PC-3 (cell line): ENCODE measurements around the gene BTD. TPM values are rescaled to one million over a fixed set of nuclear protein-coding genes. Genes with fewer than 3 reads are reported as not detected.

Experiments
- ATAC-seq: fragments of 200-7000 bp; cut with Tn5 transposase; 2 replicates; pipeline ENCODE4 v1.9.1; 2020; ENCODE audit warnings: mild to moderate bottlenecking, moderate library complexity
- BruUV-seq: library from RNA; stranded (reverse); fragments of 400-500 nt; replicated peaks from 2 replicates; lab custom pipeline; 2021; lab: Mats Ljungman, UMichigan
- CTCF ChIA-PET: fragments of 300-600 bp; sonication (Branson Sonifier 250); formaldehyde crosslinking; loops from one replicate; lab custom pipeline; 2022; ENCODE audit warnings: antibody characterized with exemption; lab: Charles Lee
- POLR2A ChIA-PET: fragments of 300-600 bp; sonication (Branson Sonifier 250); formaldehyde crosslinking; loops from one replicate; lab custom pipeline; 2022; ENCODE audit warnings: antibody characterized with exemption; ENCODE audit not compliant: unreplicated experiment; lab: Charles Lee
- DNase-seq: peaks from one replicate; pipeline ENCODE4 v3.0.0-alpha.2; 2015
- H2AFZ ChIP-seq: fragments of 300-600 bp; sonication (generic); 2 replicates; pipeline ENCODE4 v1.6.0; 2016; ENCODE audit warnings: antibody characterized with exemption, low read length
- H3F3A ChIP-seq: fragments of 300-600 bp; sonication (generic); one replicate; pipeline ENCODE4 v1.6.0; 2017; ENCODE audit warnings: antibody characterized with exemption, low read length, control low read depth, mild to moderate bottlenecking; ENCODE audit not compliant: unreplicated experiment
- H3K27ac ChIP-seq: fragments of 300-600 bp; sonication (generic); 2 replicates; pipeline ENCODE4 v1.5.1; 2016; ENCODE audit warnings: mild to moderate bottlenecking, low read length
- H3K27me3 ChIP-seq: fragments of 300-600 bp; sonication (generic); 2 replicates; pipeline ENCODE4 v1.6.1; 2016; ENCODE audit warnings: low read length, mixed read lengths
- H3K36me3 ChIP-seq: fragments of 300-600 bp; sonication (generic); 2 replicates; pipeline ENCODE4 v1.6.1; 2016; ENCODE audit warnings: low read depth, mixed run types, low read length, mixed read lengths
- H3K4me1 ChIP-seq: fragments of 300-600 bp; sonication (generic); 2 replicates; pipeline ENCODE4 v1.5.1; 2016; ENCODE audit warnings: low read length; ENCODE audit not compliant: insufficient read depth
- H3K4me2 ChIP-seq: fragments of 300-600 bp; sonication (generic); 2 replicates; pipeline ENCODE4 v1.6.0; 2016; ENCODE audit warnings: low read length
- H3K4me3 ChIP-seq: fragments of 300-600 bp; sonication (generic); 2 replicates; pipeline ENCODE4 v1.5.1; 2016; ENCODE audit warnings: mild to moderate bottlenecking, low read length, mixed read lengths
- H3K79me2 ChIP-seq: fragments of 300-600 bp; sonication (generic); 2 replicates; pipeline ENCODE4 v1.6.1; 2017; ENCODE audit warnings: low read length, mixed read lengths
- H3K9ac ChIP-seq: fragments of 300-600 bp; sonication (generic); 2 replicates; pipeline ENCODE4 v1.6.0; 2016; ENCODE audit warnings: mild to moderate bottlenecking, low read length
- H3K9me2 ChIP-seq: fragments of 300-600 bp; sonication (generic); replicated peaks from 2 replicates; pipeline ENCODE4 v1.6.1; 2016; ENCODE audit warnings: mixed run types, low read length, mixed read lengths
- H3K9me3 ChIP-seq: fragments of 300-600 bp; sonication (generic); 2 replicates; pipeline ENCODE4 v1.6.1; 2016; ENCODE audit warnings: low read length, mixed read lengths
- H4K20me1 ChIP-seq: fragments of 300-600 bp; sonication (generic); 2 replicates; pipeline ENCODE4 v1.6.1; 2016; ENCODE audit warnings: low read length, mixed read lengths
- CTCF ChIP-seq: fragments of 300-600 bp; sonication (generic); conservative IDR thresholded peaks from 2 replicates; pipeline ENCODE4 v1.5.1; 2017; ENCODE audit warnings: antibody characterized with exemption, low read depth, mild to moderate bottlenecking, low read length
- EZH2 ChIP-seq: fragments of 300-600 bp; sonication (generic); IDR thresholded peaks from one replicate; pipeline ENCODE4 v1.6.1; 2017; ENCODE audit warnings: antibody characterized with exemption, mild to moderate bottlenecking, low read length; ENCODE audit not compliant: unreplicated experiment
- EZH2phosphoT487 ChIP-seq: fragments of 300-600 bp; sonication (generic); IDR thresholded peaks from 2 replicates; pipeline ENCODE4 v1.6.1; 2018; ENCODE audit warnings: mild to moderate bottlenecking, antibody characterized with exemption, low read length, borderline replicate concordance
- intact Hi-C: fragments of 100-400 bp; cut with micrococcal nuclease; formaldehyde crosslinking; loops from 2 replicates; pipeline ENCODE4 v1.9.0; 2023
- total RNA-seq: library from RNA; depleted of rRNA; stranded (reverse); fragments of >200 nt; gene quantifications from 2 replicates; pipeline ENCODE4 v1.2.3, GENCODE V29; 2014

Gene BTD
- total RNA-seq, 1 experiment from 2014 or later, result 11.7 TPM

DNA sequence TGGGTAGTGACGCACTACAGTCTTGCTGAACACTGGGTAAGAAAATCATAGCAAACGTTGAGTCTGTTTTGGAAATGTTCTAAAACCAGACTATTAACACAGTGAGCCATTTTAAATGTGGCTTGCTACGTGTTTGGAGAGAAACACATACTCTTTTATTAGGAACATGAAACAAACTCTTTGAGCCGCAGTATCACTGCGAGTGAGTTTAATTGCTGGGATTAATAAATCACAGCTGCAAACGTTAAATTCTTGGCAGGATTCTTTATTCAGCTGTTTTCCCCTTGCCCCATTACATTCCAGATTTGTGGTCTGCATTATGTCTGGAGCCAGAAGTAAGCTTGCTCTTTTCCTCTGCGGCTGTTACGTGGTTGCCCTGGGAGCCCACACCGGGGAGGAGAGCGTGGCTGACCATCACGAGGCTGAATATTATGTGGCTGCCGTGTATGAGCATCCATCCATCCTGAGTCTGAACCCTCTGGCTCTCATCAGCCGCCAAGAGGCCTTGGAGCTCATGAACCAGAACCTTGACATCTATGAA lies 33.6 kb downstream of the BTD start:
- H3K27me3 ChIP-seq, result no peaks in the 10 kb centered on the region
- H3K4me1 ChIP-seq, result peaks cover 82% of the 10 kb centered on the region
- H2AFZ ChIP-seq, result peak overlapping the region; percentile 89; the same call in 1 of the 2 replicates
- H3K9me2 ChIP-seq, result no peaks in the 10 kb centered on the region
- DNase-seq, result no peak
- TF ChIP-seq CTCF (no peak), EZH2 (no peak), EZH2phosphoT487 (no peak)
- H3K9me3 ChIP-seq, result no peaks in the 10 kb centered on the region
- ATAC-seq, result no peak
- H3K4me3 ChIP-seq, result no peak overlapping the region
- CTCF ChIA-PET, result interaction anchor here (1.1 kb wide), 1 partner anchor 171 kb away, joined by 3 read pairs; no protein-coding TSS in a partner anchor
- H3K27ac ChIP-seq, result peak overlapping the region; percentile 97
- no peaks in the 10 kb centered on the region for H3K36me3 ChIP-seq
- POLR2A ChIA-PET, result interaction anchor here (0.6 kb wide), 2 partner anchors 11 to 23 kb away, joined by 3 to 8 read pairs; no protein-coding TSS in a partner anchor
- H4K20me1 ChIP-seq, result no peaks in the 10 kb centered on the region
- peak overlapping the region; percentile 83 for H3K4me2 ChIP-seq
- intact Hi-C loops, result loop anchor here (2.0 to 10.0 kb wide), 2 partner anchors 134 to 610 kb away; no protein-coding TSS in a partner anchor
- BruUV-seq, result no TSS peak
- peaks cover 19% of the 10 kb centered on the region for H3F3A ChIP-seq
- H3K79me2 ChIP-seq, result no peaks in the 10 kb centered on the region
- H3K9ac ChIP-seq, result peak overlapping the region; percentile 73; the same call in 1 of the 2 replicates

DNA sequence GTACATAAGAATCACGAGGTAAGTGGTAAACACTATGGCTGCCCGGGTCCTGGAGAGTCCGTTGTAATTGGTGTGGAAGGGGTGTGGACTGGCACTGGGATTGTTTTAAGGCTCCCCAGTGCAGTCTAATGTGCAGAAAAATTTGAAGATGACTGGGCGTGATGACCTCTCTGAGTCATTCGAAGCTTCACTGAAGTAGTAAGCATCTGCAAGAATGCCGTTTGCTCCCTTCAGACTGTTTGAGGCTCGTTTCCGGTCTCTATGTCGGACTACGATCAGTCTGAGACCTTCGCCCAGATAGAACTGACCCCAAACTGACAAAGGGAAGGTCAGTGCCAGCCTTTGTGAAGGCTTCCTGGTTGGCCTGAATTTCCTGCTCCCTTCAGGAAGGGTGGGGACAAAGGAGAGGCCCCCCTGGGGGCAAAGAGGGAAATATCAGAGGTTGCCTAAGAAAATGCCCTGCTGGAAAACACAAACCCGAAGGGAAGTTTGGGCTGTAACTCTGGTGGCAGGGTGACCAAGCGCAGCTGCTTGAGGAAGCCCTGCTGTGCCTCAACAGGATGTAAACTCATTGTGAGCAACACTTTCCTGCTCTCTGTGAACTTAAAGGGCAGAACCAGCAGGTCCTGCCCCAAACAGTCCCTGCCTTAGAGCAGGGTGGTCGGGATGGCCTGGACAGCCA lies 34.6 kb downstream of the BTD start:
- intact Hi-C loops, result loop anchor here (1.0 to 10.0 kb wide), 2 partner anchors 10 to 609 kb away; no protein-coding TSS in a partner anchor
- Histone ChIP-seq H2AFZ (peak overlapping the region; percentile 89), H3K27me3 (no peaks in the 10 kb centered on the region), H3K9ac (peak overlapping the region; percentile 73), H3K9me3 (no peaks in the 10 kb centered on the region), H3K9me2 (no peaks in the 10 kb centered on the region), H3F3A (peaks cover 14% of the 10 kb centered on the region), H3K4me1 (peaks cover 72% of the 10 kb centered on the region), H3K79me2 (no peaks in the 10 kb centered on the region), H3K4me3 (peak overlapping the region; percentile 53), H3K4me2 (peak overlapping the region; percentile 83), H3K27ac (peak overlapping the region; percentile 97), H3K36me3 (no peaks in the 10 kb centered on the region), H4K20me1 (no peaks in the 10 kb centered on the region)
- no TSS peak for BruUV-seq
- ATAC-seq (peak; percentile 67), DNase-seq (peak; percentile 93)
- ChIA-PET POLR2A (interaction anchor here (0.6 kb wide), 2 partner anchors 153 to 567 kb away, joined by 3 to 5 read pairs; no protein-coding TSS in a partner anchor), CTCF (no interaction called here)
- TF ChIP-seq EZH2 (no peak), EZH2phosphoT487 (no peak), CTCF (no peak)
